Suprapubic skin (tissue), 4 donors: Measurements from ENCODE around the gene XRCC6. TPM values are rescaled to one million over a fixed set of nuclear protein-coding genes. Genes with fewer than 3 reads are reported as not detected.

Source experiments
- DNase-seq, 2 donors: peaks; one replicate each; pipeline ENCODE4 v3.0.0-alpha.2; 2019; ENCODE audit warnings: low spot score in 2 of 2
- H3K27ac ChIP-seq: fragments of 200-600 bp; sonication (generic); one replicate; pipeline ENCODE4 v1.5.1; 2019
- H3K27me3 ChIP-seq: fragments of 200-600 bp; sonication (generic); one replicate; pipeline ENCODE4 v1.5.1; 2019
- H3K36me3 ChIP-seq: fragments of 200-600 bp; sonication (generic); one replicate; pipeline ENCODE4 v1.5.1; 2019
- H3K4me1 ChIP-seq: fragments of 200-600 bp; sonication (generic); one replicate; pipeline ENCODE4 v1.5.1; 2019
- H3K4me3 ChIP-seq: fragments of 200-600 bp; sonication (generic); one replicate; pipeline ENCODE4 v1.5.1; 2019; ENCODE audit warnings: mild to moderate bottlenecking
- H3K9me3 ChIP-seq: fragments of 200-600 bp; sonication (generic); one replicate; pipeline ENCODE4 v1.5.1; 2019
- CTCF ChIP-seq, 2 donors: fragments of 200-600 bp in 1 of 2; fragments of 450-650 bp in 1 of 2; sonication (generic) in 1 of 2; IDR thresholded peaks; one replicate each; pipeline ENCODE4 v1.5.1; 2016 to 2019; ENCODE audit warnings: antibody characterized with exemption in 2 of 2, mild to moderate bottlenecking in 1 of 2, moderate library complexity in 1 of 2
- EP300 ChIP-seq: sonication (generic); formaldehyde crosslinking; IDR thresholded peaks from one replicate; pipeline ENCODE4 v1.6.1; 2017; ENCODE audit warnings: antibody characterized with exemption
- POLR2A ChIP-seq, 2 donors: fragments of 450-650 bp; IDR thresholded peaks; one replicate each; pipeline ENCODE4 v1.6.1; 2017; ENCODE audit warnings: antibody characterized with exemption in 2 of 2, mild to moderate bottlenecking in 2 of 2, moderate library complexity in 2 of 2
- POLR2AphosphoS5 ChIP-seq, 3 donors: sonication (generic); formaldehyde crosslinking; IDR thresholded peaks; one replicate each; pipeline ENCODE4 v1.6.1; 2017; ENCODE audit warnings: antibody characterized with exemption in 3 of 3
- WGBS: methylation state at CpG from one replicate; pipeline ENCODE4 v1.1.5; 2018; 5-methylcytosine and 5-hydroxymethylcytosine counted together
- total RNA-seq, 4 donors: library from RNA; depleted of rRNA; stranded (reverse); fragments of >200 nt; gene quantifications; one replicate each; pipeline ENCODE4 v1.1.0, GENCODE V29; 2016

The XRCC6 gene
- total RNA-seq, 4 donors from 2014 or later, result 131 to 194 (median 182) TPM

GRCh38 chr22:41600976-41601375 is 20.1 kb upstream of the XRCC6 start:
- H3K4me3 ChIP-seq, result no peak overlapping the region
- no peaks in the 10 kb centered on the region for H3K27me3 ChIP-seq
- H3K4me1 ChIP-seq, result peaks cover 19% of the 10 kb centered on the region
- no peak for TF ChIP-seq EP300
- TF ChIP-seq POLR2AphosphoS5 (IDR thresholded peaks at IDR 0.05), result no peak
- TF ChIP-seq CTCF (IDR thresholded peaks at IDR 0.05), result no peak
- no peak for TF ChIP-seq POLR2A (IDR thresholded peaks at IDR 0.05)
- no peaks in the 10 kb centered on the region for H3K9me3 ChIP-seq
- 84% methylated on average over 8 of the region's 8 CpGs for WGBS
- DNase-seq, result no peak
- H3K27ac ChIP-seq, result no peak overlapping the region
- H3K36me3 ChIP-seq, result peaks cover 47% of the 10 kb centered on the region

DNA sequence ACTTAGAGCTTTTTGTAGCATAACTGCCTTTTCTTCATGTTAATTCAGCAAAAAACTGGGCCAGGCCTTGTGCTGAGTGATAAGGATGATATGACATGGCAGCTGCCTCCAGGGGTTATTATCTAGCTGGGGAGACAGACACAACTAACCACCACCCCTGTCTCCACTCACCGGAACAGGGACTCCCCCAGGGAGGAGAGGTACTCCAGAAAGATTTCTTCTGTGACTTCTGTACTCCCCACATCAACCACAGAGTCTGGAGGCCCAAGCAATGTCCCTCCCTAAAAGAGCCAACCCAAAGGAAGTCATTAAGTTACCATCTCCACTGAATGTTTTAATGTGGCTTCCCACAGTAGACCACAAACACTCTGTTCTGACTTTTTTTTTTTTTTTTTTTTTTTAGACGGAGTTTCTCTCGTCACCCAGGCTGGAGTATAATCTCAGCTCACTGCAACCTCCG is 17.2 kb upstream of the XRCC6 start:
- Histone ChIP-seq H3K9me3 (no peaks in the 10 kb centered on the region), H3K4me1 (peaks cover 1% of the 10 kb centered on the region), H3K27ac (no peak overlapping the region), H3K4me3 (no peak overlapping the region), H3K36me3 (peaks cover 65% of the 10 kb centered on the region), H3K27me3 (no peaks in the 10 kb centered on the region)
- 65% methylated on average over 4 of the region's 4 CpGs for WGBS
- no peak for DNase-seq
- TF ChIP-seq POLR2A (IDR thresholded peaks at IDR 0.05), result no peak
- TF ChIP-seq POLR2AphosphoS5 (IDR thresholded peaks at IDR 0.05), result no peak

- no peak overlapping the region for H3K4me3 ChIP-seq
- no peaks in the 10 kb centered on the region for H3K27me3 ChIP-seq
- no peaks in the 10 kb centered on the region for H3K9me3 ChIP-seq
- TF ChIP-seq POLR2A (IDR thresholded peaks at IDR 0.05) (no peak), EP300 (no peak), CTCF (IDR thresholded peaks at IDR 0.05) (no peak), POLR2AphosphoS5 (IDR thresholded peaks at IDR 0.05) (no peak)
- peaks cover 29% of the 10 kb centered on the region for H3K36me3 ChIP-seq
- DNase-seq, result no peak
- 90% methylated on average over 3 of the region's 3 CpGs for WGBS
- no peak overlapping the region for H3K27ac ChIP-seq
- no peaks in the 10 kb centered on the region for H3K4me1 ChIP-seq
Measured at GRCh38 chr22:41608386-41608785, 12.7 kb upstream of the XRCC6 start.

- DNase-seq, result peak in 1 of 2 donors; percentile 3
- WGBS, result 70% methylated on average over 6 of the region's 6 CpGs
- Histone ChIP-seq H3K4me3 (no peak overlapping the region), H3K36me3 (peaks cover 2% of the 10 kb centered on the region), H3K9me3 (no peaks in the 10 kb centered on the region), H3K4me1 (no peaks in the 10 kb centered on the region), H3K27me3 (no peaks in the 10 kb centered on the region), H3K27ac (no peak overlapping the region)
- TF ChIP-seq POLR2AphosphoS5 (IDR thresholded peaks at IDR 0.05) (no peak), EP300 (no peak), POLR2A (IDR thresholded peaks at IDR 0.05) (no peak), CTCF (IDR thresholded peaks at IDR 0.05) (no peak)
Measured at GRCh38 chr22:41612603-41613306, 8.3 kb upstream of the XRCC6 start.

- TF ChIP-seq POLR2A (IDR thresholded peaks at IDR 0.05) (no peak), POLR2AphosphoS5 (IDR thresholded peaks at IDR 0.05) (no peak), EP300 (no peak), CTCF (IDR thresholded peaks at IDR 0.05) (no peak)
- Histone ChIP-seq H3K36me3 (no peaks in the 10 kb centered on the region), H3K4me3 (no peak overlapping the region), H3K9me3 (no peaks in the 10 kb centered on the region), H3K27me3 (no peaks in the 10 kb centered on the region), H3K27ac (no peak overlapping the region), H3K4me1 (no peaks in the 10 kb centered on the region)
- peak in 1 of 2 donors; percentile 27 for DNase-seq
- 92% methylated on average over 2 of the region's 2 CpGs for WGBS
Measured at GRCh38 chr22:41613456-41613855, 7.6 kb upstream of the XRCC6 start.
